ENCODE results near the gene PSMD9. TPM values are rescaled to one million over a fixed set of nuclear protein-coding genes. Genes with fewer than 3 reads are reported as not detected.

Gene PSMD9
- polyA plus RNA-seq, 1 donor = 55.2 TPM

GRCh38 chr12:121893961-121894460, 5.4 kb downstream of the PSMD9 start:
- peaks cover 43% of the 10 kb centered on the region for H3K4me1 ChIP-seq (ENCODE audit: control insufficient read depth, insufficient read depth, low read length)
- H3K27ac ChIP-seq (ENCODE audit: low read length) = peak overlapping the region; percentile 35
- no peaks in the 10 kb centered on the region for H3K9me3 ChIP-seq (ENCODE audit: control insufficient read depth, low read depth, low read length)
- H3K27me3 ChIP-seq (ENCODE audit: control insufficient read depth, insufficient read depth, low read length) = no peaks in the 10 kb centered on the region
- H3K4me3 ChIP-seq (ENCODE audit: low read length) = no peak overlapping the region
- WGBS (ENCODE audit: insufficient coverage, low lambda C conversion rate) = no CpG with 5 or more reads among the region's 1 CpG
- peak in 1 of 2 donors; percentile 56 for DNase-seq
- peaks cover 30% of the 10 kb centered on the region for H3K36me3 ChIP-seq (ENCODE audit: control insufficient read depth, insufficient read depth, low read length)

- Histone ChIP-seq H3K36me3 (ENCODE audit: control insufficient read depth, insufficient read depth, low read length) (peaks cover 36% of the 10 kb centered on the region), H3K27me3 (ENCODE audit: control insufficient read depth, insufficient read depth, low read length) (no peaks in the 10 kb centered on the region), H3K4me1 (ENCODE audit: control insufficient read depth, insufficient read depth, low read length) (peaks cover 38% of the 10 kb centered on the region), H3K27ac (ENCODE audit: low read length) (no peak overlapping the region), H3K4me3 (ENCODE audit: low read length) (no peak overlapping the region), H3K9me3 (ENCODE audit: control insufficient read depth, low read depth, low read length) (no peaks in the 10 kb centered on the region)
- no CpG with 5 or more reads among the region's 7 CpGs for WGBS (ENCODE audit: insufficient coverage, low lambda C conversion rate)
- peak in 1 of 2 donors; percentile 46 for DNase-seq
Measured at GRCh38 chr12:121894633-121895032, 6.0 kb downstream of the PSMD9 start.

- no peak overlapping the region for H3K4me3 ChIP-seq (ENCODE audit: low read length)
- no peak for DNase-seq
- peaks cover 13% of the 10 kb centered on the region for H3K4me1 ChIP-seq (ENCODE audit: control insufficient read depth, insufficient read depth, low read length)
- no CpG with 5 or more reads among the region's 5 CpGs for WGBS (ENCODE audit: insufficient coverage, low lambda C conversion rate)
- no peaks in the 10 kb centered on the region for H3K27me3 ChIP-seq (ENCODE audit: control insufficient read depth, insufficient read depth, low read length)
- no peaks in the 10 kb centered on the region for H3K9me3 ChIP-seq (ENCODE audit: control insufficient read depth, low read depth, low read length)
- no peak overlapping the region for H3K27ac ChIP-seq (ENCODE audit: low read length)
- peaks cover 65% of the 10 kb centered on the region for H3K36me3 ChIP-seq (ENCODE audit: control insufficient read depth, insufficient read depth, low read length)
Measured at GRCh38 chr12:121898287-121898686, 9.7 kb downstream of the PSMD9 start.

DNA sequence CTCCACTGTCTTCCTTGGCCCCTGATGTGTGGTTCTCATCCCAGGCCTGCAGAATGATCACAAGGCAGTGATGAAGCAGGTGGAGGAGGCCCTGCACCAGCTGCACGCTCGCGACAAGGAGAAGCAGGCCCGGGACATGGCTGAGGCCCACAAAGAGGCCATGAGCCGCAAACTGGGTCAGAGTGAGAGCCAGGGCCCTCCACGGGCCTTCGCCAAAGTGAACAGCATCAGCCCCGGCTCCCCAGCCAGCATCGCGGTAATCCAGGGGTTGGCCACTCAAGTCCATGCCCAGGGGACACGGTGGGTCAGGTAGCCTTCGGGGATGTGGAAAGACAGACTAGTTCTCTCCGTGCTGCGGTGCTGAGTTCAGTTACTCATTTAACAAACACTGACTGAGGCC, 11.0 kb downstream of the PSMD9 start:
- Histone ChIP-seq H3K9me3 (ENCODE audit: control insufficient read depth, low read depth, low read length) (no peaks in the 10 kb centered on the region), H3K4me1 (ENCODE audit: control insufficient read depth, insufficient read depth, low read length) (peaks cover under 1% of the 10 kb centered on the region), H3K36me3 (ENCODE audit: control insufficient read depth, insufficient read depth, low read length) (peaks cover 74% of the 10 kb centered on the region), H3K4me3 (ENCODE audit: low read length) (no peak overlapping the region), H3K27ac (ENCODE audit: low read length) (no peak overlapping the region), H3K27me3 (ENCODE audit: control insufficient read depth, insufficient read depth, low read length) (no peaks in the 10 kb centered on the region)
- WGBS (ENCODE audit: insufficient coverage, low lambda C conversion rate) = no CpG with 5 or more reads among the region's 14 CpGs
- DNase-seq = no peak

DNA sequence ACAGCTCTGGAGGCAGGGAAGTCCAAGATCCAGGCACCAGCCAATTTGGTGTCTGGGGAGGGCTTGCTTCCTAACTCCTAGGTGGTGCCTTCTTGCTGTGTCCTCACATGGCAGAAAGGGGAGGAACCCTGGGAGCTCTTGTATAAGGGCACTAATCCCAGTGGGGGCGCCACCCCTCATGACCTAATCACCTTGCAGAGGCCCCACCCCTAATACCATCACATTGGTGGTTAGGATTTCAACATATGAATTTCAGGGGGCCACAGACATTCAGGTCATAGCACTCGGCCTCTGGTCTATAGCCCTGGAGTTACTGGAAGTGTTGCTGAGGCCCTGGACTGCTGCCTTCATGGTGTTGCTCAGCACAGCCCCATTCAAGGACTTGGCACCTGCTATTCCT, 14.6 kb downstream of the PSMD9 start:
- DNase-seq = no peak
- Histone ChIP-seq H3K27me3 (ENCODE audit: control insufficient read depth, insufficient read depth, low read length) (no peaks in the 10 kb centered on the region), H3K4me3 (ENCODE audit: low read length) (no peak overlapping the region), H3K27ac (ENCODE audit: low read length) (no peak overlapping the region), H3K36me3 (ENCODE audit: control insufficient read depth, insufficient read depth, low read length) (peaks cover 66% of the 10 kb centered on the region), H3K9me3 (ENCODE audit: control insufficient read depth, low read depth, low read length) (no peaks in the 10 kb centered on the region), H3K4me1 (ENCODE audit: control insufficient read depth, insufficient read depth, low read length) (no peaks in the 10 kb centered on the region)
- WGBS (ENCODE audit: insufficient coverage, low lambda C conversion rate) = no CpG with 5 or more reads among the region's 2 CpGs

- no peak overlapping the region for H3K27ac ChIP-seq (ENCODE audit: low read length)
- no peaks in the 10 kb centered on the region for H3K4me1 ChIP-seq (ENCODE audit: control insufficient read depth, insufficient read depth, low read length)
- no peaks in the 10 kb centered on the region for H3K9me3 ChIP-seq (ENCODE audit: control insufficient read depth, low read depth, low read length)
- H3K4me3 ChIP-seq (ENCODE audit: low read length) = no peak overlapping the region
- H3K36me3 ChIP-seq (ENCODE audit: control insufficient read depth, insufficient read depth, low read length) = peaks cover 64% of the 10 kb centered on the region
- no peak for DNase-seq
- WGBS (ENCODE audit: insufficient coverage, low lambda C conversion rate) = no CpG with 5 or more reads among the region's 4 CpGs
- H3K27me3 ChIP-seq (ENCODE audit: control insufficient read depth, insufficient read depth, low read length) = no peaks in the 10 kb centered on the region
Measured at GRCh38 chr12:121905746-121906145, 17.2 kb downstream of the PSMD9 start.

GRCh38 chr12:121908702-121909101, 20.1 kb downstream of the PSMD9 start:
- no peak for DNase-seq
- no peaks in the 10 kb centered on the region for H3K9me3 ChIP-seq (ENCODE audit: control insufficient read depth, low read depth, low read length)
- WGBS (ENCODE audit: insufficient coverage, low lambda C conversion rate) = 40% methylated on average over 1 of the region's 2 CpGs
- H3K27me3 ChIP-seq (ENCODE audit: control insufficient read depth, insufficient read depth, low read length) = no peaks in the 10 kb centered on the region
- peaks cover 51% of the 10 kb centered on the region for H3K36me3 ChIP-seq (ENCODE audit: control insufficient read depth, insufficient read depth, low read length)
- no peaks in the 10 kb centered on the region for H3K4me1 ChIP-seq (ENCODE audit: control insufficient read depth, insufficient read depth, low read length)
- H3K4me3 ChIP-seq (ENCODE audit: low read length) = no peak overlapping the region
- H3K27ac ChIP-seq (ENCODE audit: low read length) = no peak overlapping the region

GRCh38 chr12:121911824-121912585, 23.4 kb downstream of the PSMD9 start:
- Histone ChIP-seq H3K27me3 (ENCODE audit: control insufficient read depth, insufficient read depth, low read length) (no peaks in the 10 kb centered on the region), H3K27ac (ENCODE audit: low read length) (no peak overlapping the region), H3K4me1 (ENCODE audit: control insufficient read depth, insufficient read depth, low read length) (no peaks in the 10 kb centered on the region), H3K9me3 (ENCODE audit: control insufficient read depth, low read depth, low read length) (no peaks in the 10 kb centered on the region), H3K4me3 (ENCODE audit: low read length) (no peak overlapping the region), H3K36me3 (ENCODE audit: control insufficient read depth, insufficient read depth, low read length) (peaks cover 56% of the 10 kb centered on the region)
- WGBS (ENCODE audit: insufficient coverage, low lambda C conversion rate) = 91% methylated on average over 4 of the region's 14 CpGs
- no peak for DNase-seq

DNA sequence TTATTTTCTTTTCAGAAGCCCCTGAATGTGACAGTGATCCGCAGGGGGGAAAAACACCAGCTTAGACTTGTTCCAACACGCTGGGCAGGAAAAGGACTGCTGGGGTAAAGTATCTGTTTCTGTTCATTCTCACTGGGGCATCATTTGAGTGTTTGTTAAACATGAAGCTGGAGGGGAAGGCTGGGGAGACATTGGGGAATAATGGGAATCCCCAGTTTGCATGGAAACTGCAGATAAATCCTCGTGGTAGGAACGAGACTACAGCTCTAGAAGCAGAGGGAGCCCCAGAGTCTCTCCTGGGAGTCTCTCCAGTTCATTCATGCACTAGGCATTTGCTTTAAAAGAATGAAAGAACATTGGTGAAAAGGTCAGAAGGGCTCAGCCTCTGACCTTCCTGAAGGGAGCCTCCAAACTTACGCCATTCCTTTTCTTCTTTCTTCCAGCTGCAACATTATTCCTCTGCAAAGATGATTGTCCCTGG, 27.3 kb downstream of the PSMD9 start:
- Histone ChIP-seq H3K27ac (ENCODE audit: low read length) (no peak overlapping the region), H3K27me3 (ENCODE audit: control insufficient read depth, insufficient read depth, low read length) (no peaks in the 10 kb centered on the region), H3K4me1 (ENCODE audit: control insufficient read depth, insufficient read depth, low read length) (peaks cover 2% of the 10 kb centered on the region), H3K36me3 (ENCODE audit: control insufficient read depth, insufficient read depth, low read length) (peaks cover 36% of the 10 kb centered on the region), H3K9me3 (ENCODE audit: control insufficient read depth, low read depth, low read length) (no peaks in the 10 kb centered on the region), H3K4me3 (ENCODE audit: low read length) (no peak overlapping the region)
- WGBS (ENCODE audit: insufficient coverage, low lambda C conversion rate) = 100% methylated on average over 1 of the region's 5 CpGs
- no peak for DNase-seq

GRCh38 chr12:121916719-121917118, 28.1 kb downstream of the PSMD9 start:
- Histone ChIP-seq H3K9me3 (ENCODE audit: control insufficient read depth, low read depth, low read length) (no peaks in the 10 kb centered on the region), H3K4me3 (ENCODE audit: low read length) (no peak overlapping the region), H3K27ac (ENCODE audit: low read length) (no peak overlapping the region), H3K4me1 (ENCODE audit: control insufficient read depth, insufficient read depth, low read length) (peaks cover 2% of the 10 kb centered on the region), H3K27me3 (ENCODE audit: control insufficient read depth, insufficient read depth, low read length) (no peaks in the 10 kb centered on the region), H3K36me3 (ENCODE audit: control insufficient read depth, insufficient read depth, low read length) (peaks cover 35% of the 10 kb centered on the region)
- no CpG with 5 or more reads among the region's 7 CpGs for WGBS (ENCODE audit: insufficient coverage, low lambda C conversion rate)
- DNase-seq = no peak

Data from large intestine (tissue), 3 donors.